Body of pancreas (tissue), 4 donors: Measurements from ENCODE around the gene CHCHD6.

Source experiments
- CTCF ChIP-seq, 7 experiments: fragments of 450-650 bp in 4 of 7; fragments of 200-600 bp in 3 of 7; sonication (generic) in 3 of 7; IDR thresholded peaks; one replicate each; pipeline ENCODE4 v1.5.1; 2016 to 2019; ENCODE audit warnings: antibody characterized with exemption in 7 of 7
- POLR2A ChIP-seq, 3 donors: fragments of 450-650 bp; IDR thresholded peaks; one replicate each; pipeline ENCODE4 v1.6.1; 2016; ENCODE audit warnings: antibody characterized with exemption in 3 of 3, mild to moderate bottlenecking in 2 of 3

DNA sequence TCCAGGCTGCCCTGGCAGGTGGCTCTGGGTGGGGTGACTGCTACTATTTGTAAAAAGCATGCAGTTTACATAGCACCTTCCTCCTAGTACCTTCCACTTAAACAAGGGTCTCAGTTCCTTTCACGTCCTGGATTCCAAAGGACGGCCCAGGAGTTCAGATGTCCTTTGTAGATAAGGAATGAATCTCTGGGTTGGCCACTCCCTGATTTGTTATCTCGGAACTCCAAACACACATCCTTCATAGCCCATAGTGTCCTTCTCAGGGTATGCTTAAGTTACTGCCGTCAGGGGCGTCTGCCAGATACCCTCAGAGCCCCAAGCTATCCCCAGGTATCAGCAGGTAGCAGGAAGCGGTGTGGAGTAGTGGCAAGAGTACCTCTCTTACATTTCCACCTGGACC, 177.8 kb downstream of the CHCHD6 start:
- TF ChIP-seq CTCF (IDR thresholded peaks at IDR 0.05) (no peak), POLR2A (IDR thresholded peaks at IDR 0.05) (no peak)
